Left lung (tissue), 10 donors: ENCODE data around the gene E4F1. TPM values are rescaled to one million over a fixed set of nuclear protein-coding genes. Genes with fewer than 3 reads are reported as not detected.
A peak's percentile ranks its signal among the peaks of the same experiment; 100 is the strongest.

Experiments used
- ATAC-seq: fragments of 200-7000 bp; cut with Tn5 transposase; one replicate; pipeline ENCODE4 v1.9.1; 2020; ENCODE audit warnings: moderate library complexity
- DNase-seq, 4 donors: peaks; one replicate each; pipeline ENCODE4 v3.0.0-alpha.2; 2013 to 2020
- H3K27ac ChIP-seq, 2 donors: fragments of 200-600 bp; sonication (generic) in 1 of 2; one replicate each; pipeline versions ENCODE4 v1.5.0 to v1.8.0; 2020 to 2021
- H3K27me3 ChIP-seq, 2 donors: fragments of 200-600 bp; sonication (generic) in 1 of 2; one replicate each; pipeline versions ENCODE4 v1.5.0 to v1.8.0; 2020 to 2021
- H3K36me3 ChIP-seq, 2 donors: fragments of 200-600 bp; sonication (generic) in 1 of 2; one replicate each; pipeline versions ENCODE4 v1.5.0 to v1.8.0; 2020 to 2021
- H3K4me1 ChIP-seq, 2 donors: fragments of 200-600 bp; one replicate each; pipeline ENCODE4 v1.8.0; 2021
- H3K4me3 ChIP-seq, 2 donors: fragments of 200-600 bp; sonication (generic) in 1 of 2; one replicate each; pipeline versions ENCODE4 v1.5.0 to v1.8.0; 2020 to 2021; ENCODE audit warnings: mild to moderate bottlenecking in 1 of 2
- H3K9me3 ChIP-seq, 2 donors: fragments of 200-600 bp; sonication (generic) in 1 of 2; one replicate each; pipeline versions ENCODE4 v1.5.0 to v1.8.0; 2020 to 2021
- CTCF ChIP-seq, 2 donors: fragments of 200-600 bp; sonication (generic) in 1 of 2; IDR thresholded peaks; one replicate each; pipeline versions ENCODE4 v1.5.0 to v1.8.0; 2021; ENCODE audit warnings: antibody characterized with exemption in 2 of 2
- intact Hi-C, 2 donors: fragments of 100-400 bp; cut with DNase I; formaldehyde crosslinking; loops; one replicate each; pipeline versions ENCODE4 v1.11.2 to v1.14.2; 2022
- polyA plus RNA-seq, 6 donors: library from polyadenylated mRNA; unstranded; fragments of 120-200 nt; gene quantifications; one replicate each; pipeline ENCODE4 v1.2.1, GENCODE V29; 2013; ENCODE audit not compliant: insufficient read length in 6 of 6
- total RNA-seq, 2 donors: library from RNA; stranded (reverse); fragmentation: NEBNext Ultra II Directional; extraction: Animal tissue kit (Norgen Biotek cat#: 25700); gene quantifications; one replicate each; pipeline ENCODE4 v1.2.1, GENCODE V29; 2021
- donor health status: DM: no; HTN: yes; CAD: no.
- donor health status: DM: no; HTN: no; CAD: no.

Gene E4F1
- total and polyA plus RNA-seq, 8 donors: 12.7 to 22.6 (median 17.0) TPM

GRCh38 chr16:2196162-2196980, 27.0 kb upstream of the E4F1 start, which contains the start of gene CASKIN1:
CASKIN1 (minus strand) TSS chr16:2196605; CDS start chr16:2196432, 173 bp downstream.
- Histone ChIP-seq H3K4me1 (peaks cover 0 to 20% of the 10 kb centered on the region in 2 donors), H3K4me3 (peak within 1 kb of the TSS in 1 of 2 donors; percentile 19), H3K27me3 (peaks cover 29 to 67% of the 10 kb centered on the region in 2 donors), H3K36me3 (no peaks in the 10 kb centered on the region), H3K27ac (no peak within 1 kb of the TSS), H3K9me3 (no peaks in the 10 kb centered on the region)
- TF ChIP-seq CTCF (IDR thresholded peaks at IDR 0.05): no peak
- intact Hi-C loops: no loop called here
- DNase-seq (peak in 1 of 4 donors; percentile 19), ATAC-seq (no peak)

GRCh38 chr16:2196981-2197511, 26.3 kb upstream of the E4F1 start:
- Histone ChIP-seq H3K27ac (no peak overlapping the region), H3K36me3 (no peaks in the 10 kb centered on the region), H3K4me3 (no peak overlapping the region), H3K4me1 (peaks cover 0 to 20% of the 10 kb centered on the region in 2 donors), H3K27me3 (peaks cover 29 to 67% of the 10 kb centered on the region in 2 donors), H3K9me3 (no peaks in the 10 kb centered on the region)
- DNase-seq: no peak
- TF ChIP-seq CTCF (IDR thresholded peaks at IDR 0.05): no peak
- intact Hi-C loops: no loop called here
- ATAC-seq: no peak

GRCh38 chr16:2197765-2198164, 25.6 kb upstream of the E4F1 start:
- Histone ChIP-seq H3K27ac (no peak overlapping the region), H3K27me3 (peaks cover 29 to 67% of the 10 kb centered on the region in 2 donors), H3K9me3 (no peaks in the 10 kb centered on the region), H3K36me3 (no peaks in the 10 kb centered on the region), H3K4me3 (no peak overlapping the region), H3K4me1 (peaks cover 0 to 20% of the 10 kb centered on the region in 2 donors)
- intact Hi-C loops: no loop called here
- no peak for DNase-seq
- no peak for TF ChIP-seq CTCF (IDR thresholded peaks at IDR 0.05)
- ATAC-seq: no peak

- H3K4me3 ChIP-seq: no peak overlapping the region
- H3K27ac ChIP-seq: no peak overlapping the region
- TF ChIP-seq CTCF (IDR thresholded peaks at IDR 0.05): no peak
- ATAC-seq (no peak), DNase-seq (no peak)
- H3K36me3 ChIP-seq: no peaks in the 10 kb centered on the region
- H3K4me1 ChIP-seq: peaks cover 0 to 20% of the 10 kb centered on the region in 2 donors
- intact Hi-C loops: no loop called here
- peaks cover 29 to 66% of the 10 kb centered on the region in 2 donors for H3K27me3 ChIP-seq
- no peaks in the 10 kb centered on the region for H3K9me3 ChIP-seq
These were observed 25.1 kb upstream of the E4F1 start for GRCh38 chr16:2198283-2198682.

- Histone ChIP-seq H3K36me3 (no peaks in the 10 kb centered on the region), H3K4me3 (no peak overlapping the region), H3K4me1 (peaks cover 0 to 20% of the 10 kb centered on the region in 2 donors), H3K27ac (no peak overlapping the region), H3K27me3 (peaks cover 29 to 58% of the 10 kb centered on the region in 2 donors), H3K9me3 (no peaks in the 10 kb centered on the region)
- DNase-seq (no peak), ATAC-seq (no peak)
- intact Hi-C loops: no loop called here
- no peak for TF ChIP-seq CTCF (IDR thresholded peaks at IDR 0.05)
These were observed 24.3 kb upstream of the E4F1 start for GRCh38 chr16:2199095-2199494.
